HepG2 (cell line): ENCODE results near the gene BLOC1S4. TPM values are rescaled to one million over a fixed set of nuclear protein-coding genes. Genes with fewer than 3 reads are reported as not detected.

ENCODE experiments used
- HNF1B ChIP-seq: sonication (generic); formaldehyde crosslinking; IDR thresholded peaks from 2 replicates; pipeline ENCODE4 v1.5.1; 2020; ENCODE audit warnings: mild to moderate bottlenecking, moderate library complexity, missing genetic modification reagents
- HNRNPL ChIP-seq: fragments of 200-400 bp; formaldehyde crosslinking; IDR thresholded peaks from 2 replicates; pipeline ENCODE4 v1.6.1; 2017; ENCODE audit warnings: mild to moderate bottlenecking, low read depth, low read length
- MAFK ChIP-seq, 2 experiments: IDR thresholded peaks in 1 of 2; conservative IDR thresholded peaks in 1 of 2; 2 replicates each; pipeline ENCODE4 v1.6.1; 2011; ENCODE audit warnings: improper control_type of control experiment in 2 of 2, low read length in 2 of 2
- MZF1 ChIP-seq: sonication (generic); formaldehyde crosslinking; IDR thresholded peaks from 2 replicates; pipeline ENCODE4 v1.8.1; 2023; ENCODE audit warnings: mild to moderate bottlenecking, missing genetic modification reagents, borderline replicate concordance
- PBX3 ChIP-seq: sonication (generic); formaldehyde crosslinking; IDR thresholded peaks from 2 replicates; pipeline ENCODE4 v1.8.1; 2023; ENCODE audit warnings: missing genetic modification reagents, inconsistent platforms, borderline replicate concordance
- REST ChIP-seq, 2 experiments: IDR thresholded peaks; 2 replicates each; pipeline ENCODE4 v1.6.1; 2011 to 2012; ENCODE audit warnings: low read length in 2 of 2, borderline replicate concordance in 1 of 2, low read depth in 1 of 2, mild to moderate bottlenecking in 1 of 2, moderate library complexity in 1 of 2
- RXRB ChIP-seq: IDR thresholded peaks from 2 replicates; pipeline ENCODE4 v1.6.1; 2016; ENCODE audit warnings: borderline replicate concordance, missing genetic modification reagents, missing compliant biosample characterization
- SOX13 ChIP-seq, 3 experiments: fragments of 450-650 bp in 1 of 3; sonication (generic) in 1 of 3; formaldehyde crosslinking in 1 of 3; IDR thresholded peaks in 2 of 3; conservative IDR thresholded peaks in 1 of 3; 2 replicates each; pipeline versions ENCODE4 v1.5.0 to v1.6.1; 2016 to 2020; ENCODE audit warnings: antibody characterized with exemption in 1 of 3, mild to moderate bottlenecking in 1 of 3, missing compliant biosample characterization in 1 of 3, missing genetic modification reagents in 1 of 3, moderate library complexity in 1 of 3
- TBX2 ChIP-seq: sonication (generic); formaldehyde crosslinking; IDR thresholded peaks from 2 replicates; pipeline ENCODE4 v1.5.0; 2020; ENCODE audit warnings: missing genetic modification reagents, mild to moderate bottlenecking, borderline replicate concordance
- ZC3H13 ChIP-seq: sonication (generic); formaldehyde crosslinking; IDR thresholded peaks from 2 replicates; pipeline ENCODE4 v1.8.1; 2023; ENCODE audit warnings: mild to moderate bottlenecking, missing genetic modification reagents, moderate library complexity
- ZMAT3 ChIP-seq: sonication (generic); formaldehyde crosslinking; conservative IDR thresholded peaks from 2 replicates; pipeline ENCODE4 v1.7.0; 2021; ENCODE audit warnings: missing genetic modification reagents
- ZNF3 ChIP-seq: IDR thresholded peaks from 2 replicates; pipeline ENCODE4 v1.7.0; 2017; ENCODE audit warnings: inconsistent platforms
- ZNF367 ChIP-seq: sonication (generic); formaldehyde crosslinking; IDR thresholded peaks from 2 replicates; pipeline ENCODE4 v1.4.0; 2020; ENCODE audit warnings: missing genetic modification reagents, borderline replicate concordance
- ZNF709 ChIP-seq: sonication (generic); formaldehyde crosslinking; IDR thresholded peaks from 2 replicates; pipeline ENCODE4 v1.5.0; 2020; ENCODE audit warnings: mild to moderate bottlenecking, missing genetic modification reagents
- polyA plus RNA-seq, 8 experiments: library from polyadenylated mRNA; depleted of rRNA in 3 of 8; stranded (reverse) in 7 of 8; unstranded in 1 of 8; fragments of >200 nt; fragmentation: Illumina TruSeq in 4 of 8; extraction: Trizol in 4 of 8; gene quantifications; 2 replicates each; pipeline versions ENCODE4 v1.2.1 to v1.2.3, GENCODE V29; 2011 to 2016; ENCODE audit warnings: low read depth in 4 of 8, missing spikeins in 1 of 8, mixed read lengths in 1 of 8; ENCODE audit not compliant: insufficient read depth in 1 of 8
- total RNA-seq, 5 experiments: library from RNA; depleted of rRNA; stranded (reverse); fragments of >200 nt; fragmentation: Illumina TruSeq; extraction: Trizol; gene quantifications; 2 replicates each; pipeline ENCODE4 v1.2.3, GENCODE V29; 2016; ENCODE audit warnings: low read depth in 1 of 5
- TF ChIP-seq, protein P1 (sequence below): sonication (generic); formaldehyde crosslinking; IDR thresholded peaks from 2 replicates; pipeline ENCODE4 v1.8.0; 2022; ENCODE audit warnings: missing genetic modification reagents, mild to moderate bottlenecking, moderate library complexity, borderline replicate concordance

BLOC1S4 gene
- total and polyA plus RNA-seq, 2 of the 13 experiments (the other 11 are each of a cell fraction or from before 2014, with no cell fraction given): 15.5 to 20.9 TPM

DNA sequence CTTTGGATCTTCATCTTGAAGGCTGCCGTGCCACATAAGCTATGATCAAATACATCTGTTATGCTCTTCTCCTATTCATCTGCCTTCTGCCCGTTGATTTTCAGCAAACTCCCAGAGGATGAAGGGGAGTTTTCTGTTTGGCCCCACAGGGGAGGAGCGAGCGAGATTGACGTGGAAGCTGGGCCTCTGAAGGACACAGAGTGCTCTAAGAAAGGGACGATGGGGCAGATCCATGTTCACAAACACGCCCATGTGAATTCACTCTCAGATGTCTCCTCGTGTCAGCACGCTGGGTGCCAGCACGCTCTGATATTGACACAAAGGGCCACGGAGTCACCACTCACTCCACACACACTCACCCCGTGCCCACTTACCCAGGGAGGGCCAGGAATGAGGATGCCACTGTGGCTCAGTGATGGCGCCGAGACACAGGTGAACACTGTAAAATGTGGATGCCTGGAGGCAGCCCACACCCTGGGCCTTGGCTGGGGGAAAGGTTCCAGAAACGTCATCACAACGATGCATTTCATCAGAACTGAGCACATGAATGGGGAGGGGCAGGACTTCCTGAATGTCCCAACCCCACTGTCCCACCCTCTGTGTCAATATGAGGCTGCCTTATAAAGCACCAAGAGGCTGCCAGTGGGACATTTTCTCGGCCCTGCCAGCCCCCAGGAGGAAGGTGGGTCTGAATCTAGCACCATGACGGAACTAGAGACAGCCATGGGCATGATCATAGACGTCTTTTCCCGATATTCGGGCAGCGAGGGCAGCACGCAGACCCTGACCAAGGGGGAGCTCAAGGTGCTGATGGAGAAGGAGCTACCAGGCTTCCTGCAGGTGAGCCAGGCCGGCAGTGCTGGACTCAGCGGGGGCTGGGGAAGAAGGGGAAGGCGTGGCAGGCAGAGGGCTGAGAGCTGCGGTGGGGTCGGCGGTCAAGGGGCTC is 22.5 kb upstream of the BLOC1S4 start, which contains the start of gene S100P (continued):
- TF ChIP-seq ZNF709 (CRISPR knock-in tag): 0 out of 2 replicates have a peak, but pooled peaks have one; percentile 43
- no peak for TF ChIP-seq ZNF367 (CRISPR knock-in tag)
- TF ChIP-seq, protein P1, sequence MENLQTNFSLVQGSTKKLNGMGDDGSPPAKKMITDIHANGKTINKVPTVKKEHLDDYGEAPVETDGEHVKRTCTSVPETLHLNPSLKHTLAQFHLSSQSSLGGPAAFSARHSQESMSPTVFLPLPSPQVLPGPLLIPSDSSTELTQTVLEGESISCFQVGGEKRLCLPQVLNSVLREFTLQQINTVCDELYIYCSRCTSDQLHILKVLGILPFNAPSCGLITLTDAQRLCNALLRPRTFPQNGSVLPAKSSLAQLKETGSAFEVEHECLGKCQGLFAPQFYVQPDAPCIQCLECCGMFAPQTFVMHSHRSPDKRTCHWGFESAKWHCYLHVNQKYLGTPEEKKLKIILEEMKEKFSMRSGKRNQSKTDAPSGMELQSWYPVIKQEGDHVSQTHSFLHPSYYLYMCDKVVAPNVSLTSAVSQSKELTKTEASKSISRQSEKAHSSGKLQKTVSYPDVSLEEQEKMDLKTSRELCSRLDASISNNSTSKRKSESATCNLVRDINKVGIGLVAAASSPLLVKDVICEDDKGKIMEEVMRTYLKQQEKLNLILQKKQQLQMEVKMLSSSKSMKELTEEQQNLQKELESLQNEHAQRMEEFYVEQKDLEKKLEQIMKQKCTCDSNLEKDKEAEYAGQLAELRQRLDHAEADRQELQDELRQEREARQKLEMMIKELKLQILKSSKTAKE: no peak
- TF ChIP-seq MZF1 (CRISPR knock-in tag): no peak
- peak; percentile 94 for TF ChIP-seq HNF1B (CRISPR knock-in tag)
- peak; percentile 70; the same call in 1 of the 2 replicates for TF ChIP-seq ZMAT3
- TF ChIP-seq SOX13 (IDR thresholded peaks at IDR 0.05): peak; percentile 59; the same call in 1 of the 2 replicates
- peak in 1 of 2 experiments; percentile 70; a peak in 2 of 4 replicates for TF ChIP-seq SOX13 (CRISPR knock-in tag; conservative IDR thresholded peaks at IDR 0.05 in 1 of 2, IDR thresholded peaks at IDR 0.05 in 1 of 2)
- TF ChIP-seq ZC3H13 (CRISPR knock-in tag): no peak
- TF ChIP-seq PBX3 (CRISPR knock-in tag): no peak
- TF ChIP-seq HNRNPL: peak; percentile 84; the same call in 1 of the 2 replicates
- peak in 1 of 2 experiments; percentile 17; a peak in 1 of 4 replicates for TF ChIP-seq REST (IDR thresholded peaks at IDR 0.05; ENCODE audit: borderline replicate concordance in 1 of 2, low read depth in 1 of 2, low read length in 2 of 2)
- TF ChIP-seq RXRB: peak; percentile 85; the same call in 1 of the 2 replicates
- TF ChIP-seq MAFK (conservative IDR thresholded peaks at IDR 0.05 in 1 of 2, IDR thresholded peaks at IDR 0.05 in 1 of 2; ENCODE audit: low read length in 2 of 2): no peak
- TF ChIP-seq TBX2 (CRISPR knock-in tag): peak; percentile 74; the same call in 1 of the 2 replicates
- TF ChIP-seq ZNF3 (CRISPR knock-in tag): no peak
